Measurements from ENCODE around the gene ANKRD60.

Gene ANKRD60

DNA sequence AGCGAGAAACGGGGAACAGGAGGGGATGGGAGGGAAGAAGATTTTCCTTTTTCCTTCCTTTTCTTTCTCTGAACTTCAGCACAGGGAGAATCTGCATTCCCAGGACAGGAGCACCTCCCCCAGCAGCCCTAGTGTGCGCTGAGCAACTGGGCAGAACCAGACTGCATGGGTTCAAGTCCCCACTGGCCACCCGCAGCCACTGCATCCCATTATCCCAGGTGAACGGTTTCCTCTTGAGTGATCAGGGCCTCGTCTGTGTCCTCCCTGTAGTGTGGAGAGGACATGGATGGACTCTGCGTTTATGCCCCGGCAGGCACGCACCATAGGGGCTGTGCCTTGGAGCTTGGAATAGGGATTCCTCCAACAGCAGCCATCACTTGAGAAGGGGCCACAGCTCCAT is 53.0 kb downstream of the ANKRD60 start:
- in situ Hi-C loops (cut with HindIII; ENCODE audit: low pct_ligation_motif_present, low pct_unique_long_range_greater_than_20kb, low sequenced_read_pairs): no loop called here
- DNase-seq: no peak

DNA sequence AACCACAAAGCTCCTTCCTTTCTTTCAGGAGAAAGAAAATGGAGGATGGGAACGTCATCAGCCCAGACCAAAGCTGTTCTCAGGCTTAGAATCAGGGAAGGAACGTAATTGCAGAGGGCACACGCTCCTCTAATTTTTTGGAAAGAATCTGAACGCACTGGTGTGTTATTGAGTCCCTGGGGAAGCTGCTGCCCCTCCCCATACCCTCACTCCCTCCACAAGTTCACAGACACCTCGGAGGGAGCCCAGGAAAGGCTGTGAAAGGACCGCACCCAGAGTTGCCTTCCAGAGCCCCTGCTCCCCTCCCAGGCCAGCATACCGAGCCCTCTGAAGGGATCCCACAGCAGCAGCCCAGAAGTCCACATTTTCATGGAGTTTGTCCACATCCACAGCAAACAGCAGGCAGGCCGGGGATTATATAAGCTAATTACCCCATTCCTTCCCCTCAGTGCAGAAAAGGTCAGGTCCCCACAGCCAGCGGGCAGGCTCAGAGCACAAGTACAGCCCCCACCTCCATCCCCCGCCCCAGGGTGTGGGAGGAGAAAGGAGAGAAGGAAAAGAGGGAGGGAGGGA is 53.7 kb downstream of the ANKRD60 start:
- DNase-seq: no peak
- in situ Hi-C loops (cut with HindIII; ENCODE audit: low pct_ligation_motif_present, low pct_unique_long_range_greater_than_20kb, low sequenced_read_pairs): no loop called here

DNA sequence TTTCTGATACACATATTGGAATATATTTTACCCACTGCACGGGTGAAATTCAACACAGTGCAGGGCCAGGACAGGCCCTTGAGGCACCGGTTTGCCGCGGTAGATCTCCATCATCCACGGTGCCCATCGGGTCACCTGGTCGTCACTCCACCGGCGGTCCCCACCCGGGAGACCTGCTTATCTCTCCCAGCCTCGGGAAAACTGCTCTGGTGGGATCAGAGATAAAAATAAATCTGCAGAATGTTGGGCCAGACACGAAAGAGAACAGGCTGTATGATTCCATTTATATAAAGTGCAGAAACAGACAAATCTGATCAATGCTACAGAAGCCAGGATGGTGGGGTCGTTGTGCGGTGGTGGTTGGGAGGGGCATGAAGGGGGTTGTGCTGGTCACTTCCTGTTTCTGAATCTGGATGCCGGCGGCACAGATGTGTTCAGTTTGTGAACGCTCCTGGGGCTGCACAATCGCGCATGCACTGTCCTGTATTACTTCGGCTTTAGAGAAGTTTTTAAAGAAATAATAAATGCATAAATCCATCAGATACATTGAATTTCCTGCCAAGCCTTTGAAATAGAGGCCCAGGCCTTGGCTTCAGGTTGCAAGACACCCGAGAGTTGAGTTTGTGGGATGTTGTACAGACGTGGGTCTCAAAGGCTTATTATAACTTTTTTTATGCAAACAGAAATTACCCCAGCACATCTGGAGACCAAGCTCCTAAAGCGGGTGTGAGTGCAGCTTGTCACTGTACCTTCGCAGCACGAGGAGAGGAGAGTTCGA is 54.3 kb downstream of the ANKRD60 start:
- no peak for DNase-seq
- in situ Hi-C loops (cut with HindIII; ENCODE audit: low pct_ligation_motif_present, low pct_unique_long_range_greater_than_20kb, low sequenced_read_pairs): no loop called here

DNA sequence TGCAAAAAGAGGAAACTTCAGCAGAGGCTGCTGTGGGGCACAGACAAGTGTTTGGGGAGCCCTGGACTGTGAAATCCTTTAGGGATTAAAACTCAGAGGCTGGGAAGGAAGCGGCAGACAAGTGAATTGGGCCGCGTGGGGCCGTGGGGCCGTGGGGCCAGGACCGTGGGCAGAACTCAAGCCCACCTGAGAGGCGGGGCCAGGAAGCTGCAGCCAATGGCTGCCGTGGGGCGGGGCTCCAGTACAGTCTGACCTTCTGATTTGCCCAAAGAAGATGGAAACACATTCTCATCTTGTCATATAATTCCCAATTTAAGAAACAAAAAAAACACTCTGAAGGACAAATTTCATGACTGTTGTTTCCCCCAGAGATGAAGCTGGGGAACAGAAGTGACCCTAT is 55.4 kb downstream of the ANKRD60 start:
- in situ Hi-C loops (cut with HindIII; ENCODE audit: low pct_ligation_motif_present, low pct_unique_long_range_greater_than_20kb, low sequenced_read_pairs): no loop called here

DNA sequence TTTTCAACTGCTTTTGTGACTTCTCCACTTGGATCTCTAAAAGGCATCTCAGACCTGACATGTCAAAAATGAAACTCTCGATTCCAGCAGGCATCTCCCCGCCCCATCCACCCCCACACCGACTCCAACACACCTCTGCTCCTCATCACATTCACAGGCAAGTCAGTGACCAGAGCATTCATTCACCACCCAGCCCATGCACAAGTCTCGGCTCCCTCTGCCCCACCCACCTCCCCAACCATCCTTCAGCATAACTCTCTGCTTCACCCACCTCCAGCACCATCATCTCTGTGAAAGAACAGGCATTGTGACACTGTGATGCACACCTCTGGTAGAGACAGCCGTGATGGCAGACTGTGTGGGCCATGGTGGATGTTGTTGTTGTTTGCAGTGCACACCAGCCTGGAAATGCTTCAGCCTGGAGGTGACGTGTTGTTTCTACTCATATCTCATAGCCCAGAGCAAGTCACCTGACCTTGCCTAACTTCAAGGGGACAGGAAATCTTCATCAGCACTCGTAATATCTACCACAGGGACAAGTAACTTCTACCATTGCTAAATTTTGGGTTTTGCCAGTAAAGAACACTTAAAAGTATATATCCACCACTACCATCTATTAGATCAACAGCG is 56.5 kb downstream of the ANKRD60 start:
- in situ Hi-C loops (cut with HindIII; ENCODE audit: low pct_ligation_motif_present, low pct_unique_long_range_greater_than_20kb, low sequenced_read_pairs): no loop called here
- no peak for DNase-seq

More for the DNA sequence above, 55.4 kb downstream of the ANKRD60 start:
- DNase-seq: no peak

- no peak for DNase-seq
- in situ Hi-C loops (cut with HindIII; ENCODE audit: low pct_ligation_motif_present, low pct_unique_long_range_greater_than_20kb, low sequenced_read_pairs): no loop called here
These were observed 59.0 kb downstream of the ANKRD60 start for GRCh38 chr20:58169450-58169849.

DNA sequence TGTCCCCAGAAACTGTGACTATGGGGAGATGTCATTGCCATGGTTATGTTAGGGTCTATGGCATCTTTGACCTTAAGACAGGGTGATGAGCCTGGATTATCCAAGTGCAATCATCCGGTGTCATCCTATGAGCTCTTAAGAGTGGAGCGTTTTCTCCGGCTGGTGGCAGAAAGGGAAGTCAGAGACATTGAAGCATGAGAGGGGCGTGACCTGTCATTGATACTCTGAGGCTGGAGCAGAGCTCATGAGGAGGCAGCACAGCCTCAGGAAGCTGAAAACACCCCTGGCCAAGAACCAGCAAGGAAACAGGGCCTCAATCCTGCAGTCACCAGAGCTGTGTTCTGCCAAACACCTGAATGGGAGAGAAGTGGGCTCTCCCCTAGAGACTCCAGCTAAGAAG is 59.6 kb downstream of the ANKRD60 start:
- DNase-seq: no peak
- in situ Hi-C loops (cut with HindIII; ENCODE audit: low pct_ligation_motif_present, low pct_unique_long_range_greater_than_20kb, low sequenced_read_pairs): no loop called here

DNA sequence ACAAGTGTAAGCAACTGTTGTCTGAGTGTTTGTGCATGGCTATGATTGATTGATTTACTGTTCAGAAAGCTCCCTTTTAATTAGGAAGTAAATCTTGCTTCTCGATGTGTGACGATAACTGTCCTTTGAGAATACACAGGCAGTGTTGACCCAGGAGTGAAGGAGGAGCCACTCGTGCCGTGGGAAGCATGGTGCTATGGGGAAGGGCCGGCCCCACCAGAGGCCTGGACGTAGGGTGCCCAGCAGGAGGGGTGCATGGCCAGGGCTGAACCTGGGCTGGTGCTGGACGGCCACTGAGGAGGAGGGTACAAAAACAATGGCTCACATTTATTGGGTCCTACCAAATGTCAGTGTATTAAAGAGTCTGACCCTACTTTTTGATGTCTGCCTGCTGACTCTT is 60.7 kb downstream of the ANKRD60 start:
- in situ Hi-C loops (cut with HindIII; ENCODE audit: low pct_ligation_motif_present, low pct_unique_long_range_greater_than_20kb, low sequenced_read_pairs): no loop called here
- DNase-seq: no peak
